ENCODE results near the gene INPP5A. TPM values are rescaled to one million over a fixed set of nuclear protein-coding genes. Genes with fewer than 3 reads are reported as not detected.

The INPP5A gene
- total RNA-seq, 3 donors from 2014 or later, result 26.6 to 50.6 (median 38.7) TPM

GRCh38 chr10:132509506-132510173, 27.9 kb upstream of the INPP5A start:
- TF ChIP-seq POLR2AphosphoS5 (IDR thresholded peaks at IDR 0.05) (no peak), CTCF (IDR thresholded peaks at IDR 0.05) (no peak), POLR2A (IDR thresholded peaks at IDR 0.05) (no peak)
- intact Hi-C loops (cut with DNase I; ENCODE audit: low total_unique reads), result loop anchor here (10.0 kb wide), 1 partner anchor 445 kb away; no protein-coding TSS in a partner anchor
- no peaks in the 10 kb centered on the region for H3K9me3 ChIP-seq
- no peak overlapping the region for H3K27ac ChIP-seq
- no peak overlapping the region for H3K4me3 ChIP-seq
- peaks cover 0 to 2% of the 10 kb centered on the region in 2 donors for H3K4me1 ChIP-seq
- DNase-seq (ENCODE audit: low spot score in 2 of 2), result peak in 1 of 2 donors; percentile 0
- H3K27me3 ChIP-seq, result no peaks in the 10 kb centered on the region
- no peaks in the 10 kb centered on the region for H3K36me3 ChIP-seq

DNA sequence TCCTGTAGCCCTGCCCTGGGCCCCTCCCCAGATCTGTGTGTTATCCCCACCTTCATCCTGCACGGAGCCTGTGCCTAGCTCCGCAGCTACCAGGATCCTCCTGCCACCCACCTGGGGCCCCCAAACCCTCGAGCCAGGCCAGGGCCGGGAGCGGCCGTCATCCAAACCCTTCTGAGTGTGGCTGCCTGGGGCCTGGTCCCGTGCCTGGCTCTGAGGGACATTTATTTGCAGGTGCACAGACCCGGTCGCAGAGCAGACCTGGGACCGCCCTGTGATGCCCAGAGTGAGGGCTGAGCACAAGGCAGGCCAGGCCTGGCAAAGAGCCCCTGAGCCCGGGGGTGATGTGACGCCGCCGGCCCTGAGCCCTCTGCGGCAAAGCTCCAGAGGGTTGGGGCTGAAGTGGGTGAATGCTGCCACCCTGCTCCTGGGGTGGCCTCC, 27.4 kb upstream of the INPP5A start:
- Histone ChIP-seq H3K27me3 (no peaks in the 10 kb centered on the region), H3K36me3 (no peaks in the 10 kb centered on the region), H3K4me1 (peaks cover 0 to 2% of the 10 kb centered on the region in 2 donors), H3K4me3 (no peak overlapping the region), H3K9me3 (no peaks in the 10 kb centered on the region), H3K27ac (no peak overlapping the region)
- no peak for TF ChIP-seq CTCF (IDR thresholded peaks at IDR 0.05)
- TF ChIP-seq POLR2A (IDR thresholded peaks at IDR 0.05), result no peak
- TF ChIP-seq POLR2AphosphoS5 (IDR thresholded peaks at IDR 0.05), result no peak
- peak in 1 of 2 donors; percentile 28 for DNase-seq (ENCODE audit: low spot score in 2 of 2)
- intact Hi-C loops (cut with DNase I; ENCODE audit: low total_unique reads), result no loop called here

DNA sequence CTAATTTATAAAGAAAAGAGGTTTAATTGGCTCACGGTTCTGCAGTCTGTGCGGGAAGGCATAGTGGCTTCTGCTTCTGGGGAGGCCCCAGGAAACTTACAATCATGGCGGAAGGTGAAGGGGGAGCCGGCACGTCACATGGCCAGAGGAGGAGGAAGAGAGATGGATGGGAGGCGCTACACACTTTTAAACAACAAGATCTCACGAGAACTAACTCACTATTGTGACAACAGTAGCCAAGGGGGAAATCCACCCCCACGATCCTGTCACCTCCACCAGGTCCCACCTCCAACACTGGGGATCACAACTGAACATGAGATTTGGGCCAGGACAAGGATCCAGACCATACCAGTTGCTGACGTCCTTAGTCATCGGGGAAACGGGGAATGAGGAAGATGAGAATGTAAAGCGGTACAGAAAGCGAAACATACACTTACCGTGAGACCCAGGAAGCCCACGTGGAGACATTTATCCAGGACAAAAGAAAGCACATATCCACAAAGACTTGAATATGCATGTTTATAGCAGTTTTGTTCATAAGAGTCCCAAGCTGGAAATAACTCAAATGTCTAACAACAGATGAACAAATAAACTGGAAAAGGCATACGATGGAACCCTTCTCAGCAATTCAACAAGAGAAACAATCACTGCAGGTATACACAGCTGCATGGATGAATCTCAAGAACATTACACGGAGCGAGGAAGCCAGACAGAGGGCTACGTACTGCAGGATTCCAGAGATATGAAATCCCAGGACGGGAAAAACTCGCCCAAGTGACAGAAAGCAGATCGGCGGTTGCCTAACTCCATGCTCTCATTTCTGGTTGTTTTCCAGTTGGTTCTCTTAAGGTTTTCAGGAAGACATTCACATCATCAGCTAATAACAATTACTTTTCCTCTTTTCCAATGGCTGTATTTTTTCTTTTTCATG, 26.2 kb upstream of the INPP5A start:
- Histone ChIP-seq H3K27ac (peak overlapping the region in 1 of 2 donors; percentile 52), H3K36me3 (no peaks in the 10 kb centered on the region), H3K9me3 (no peaks in the 10 kb centered on the region), H3K4me1 (peaks cover 0 to 2% of the 10 kb centered on the region in 2 donors), H3K4me3 (no peak overlapping the region), H3K27me3 (no peaks in the 10 kb centered on the region)
- peak in 1 of 2 donors; percentile 15 for DNase-seq (ENCODE audit: low spot score in 2 of 2)
- TF ChIP-seq CTCF (IDR thresholded peaks at IDR 0.05) (no peak), POLR2AphosphoS5 (IDR thresholded peaks at IDR 0.05) (no peak), POLR2A (IDR thresholded peaks at IDR 0.05) (no peak)
- intact Hi-C loops (cut with DNase I; ENCODE audit: low total_unique reads), result no loop called here

- no peaks in the 10 kb centered on the region for H3K27me3 ChIP-seq
- H3K9me3 ChIP-seq, result no peaks in the 10 kb centered on the region
- H3K4me3 ChIP-seq, result no peak overlapping the region
- H3K36me3 ChIP-seq, result no peaks in the 10 kb centered on the region
- intact Hi-C loops (cut with DNase I; ENCODE audit: low total_unique reads), result no loop called here
- no peak for DNase-seq (ENCODE audit: low spot score in 2 of 2)
- H3K4me1 ChIP-seq, result peaks cover 0 to 5% of the 10 kb centered on the region in 2 donors
- TF ChIP-seq POLR2A (IDR thresholded peaks at IDR 0.05), result no peak
- no peak for TF ChIP-seq CTCF (IDR thresholded peaks at IDR 0.05)
- TF ChIP-seq POLR2AphosphoS5 (IDR thresholded peaks at IDR 0.05), result no peak
- H3K27ac ChIP-seq, result peak overlapping the region in 1 of 2 donors; percentile 52
These were observed 25.5 kb upstream of the INPP5A start for GRCh38 chr10:132512052-132512442.
